Natural killer cell treated with Interleukin-12 subunit alpha and Interleukin-12 subunit beta and Interleukin-15 and Interleukin-18, amount 100 ng/mL, for 72 hours (primary cell): ENCODE data around the gene NUP50. TPM values are rescaled to one million over a fixed set of nuclear protein-coding genes. Genes with fewer than 3 reads are reported as not detected.
"Not testable (repeated sequence)": the region's sequence is repeated elsewhere in the genome, so short reads cannot be mapped to it uniquely, and the experiment has no call there.

ENCODE experiments used
- ATAC-seq, 2 donors: fragments of 150-1000 bp; cut with Tn5 transposase in 1 of 2; sonication (Bioruptor Pico), chemical (Tn5 transposase) in 1 of 2; 2 replicates each; pipeline ENCODE4 v1.10.0; 2021
- DNase-seq: peaks from one replicate; pipeline ENCODE4 v3.0.0; 2022; ENCODE audit warnings: low spot score
- H3K27ac Mint-ChIP-seq, 2 donors: 1 replicate in 1 of 2; 2 replicates in 1 of 2; pipeline ENCODE4 v1.8.0; 2022; ENCODE audit warnings: mixed read lengths in 2 of 2, mild to moderate bottlenecking in 1 of 2, moderate library complexity in 1 of 2
- H3K27me3 Mint-ChIP-seq, 2 donors: 1 replicate in 1 of 2; 2 replicates in 1 of 2; pipeline ENCODE4 v1.8.0; 2022; ENCODE audit warnings: mixed read lengths in 2 of 2
- H3K36me3 Mint-ChIP-seq: one replicate; pipeline ENCODE4 v1.8.0; 2022; ENCODE audit warnings: mixed read lengths
- H3K4me1 Mint-ChIP-seq, 2 donors: 1 replicate in 1 of 2; 2 replicates in 1 of 2; pipeline ENCODE4 v1.8.0; 2022; ENCODE audit warnings: low read depth in 2 of 2, mixed read lengths in 2 of 2, mild to moderate bottlenecking in 1 of 2
- H3K4me3 Mint-ChIP-seq: one replicate; pipeline ENCODE4 v1.8.0; 2022; ENCODE audit warnings: mixed read lengths
- H3K9me3 Mint-ChIP-seq: 2 replicates; pipeline ENCODE4 v1.8.0; 2022; ENCODE audit warnings: mixed read lengths
- total RNA-seq, 2 donors: library from RNA; stranded (reverse); gene quantifications; one replicate each; pipeline ENCODE4 v1.2.3, GENCODE V29; 2022

Gene NUP50
- total RNA-seq, 2 donors from 2014 or later = 124 to 185 TPM

- ATAC-seq, H3K36me3 Mint-ChIP-seq, DNase-seq, H3K27me3 Mint-ChIP-seq, H3K4me1 Mint-ChIP-seq, H3K4me3 Mint-ChIP-seq, H3K9me3 Mint-ChIP-seq: not testable (repeated sequence)
- H3K27ac Mint-ChIP-seq = peak overlapping the region in 1 of 2 donors; percentile 59
These were observed 28.0 kb downstream of the NUP50 start for GRCh38 chr22:45191746-45192145.

GRCh38 chr22:45192701-45193187 lies 29.0 kb downstream of the NUP50 start:
- Mint-ChIP-seq H3K4me1 (no peaks in the 10 kb centered on the region), H3K27me3 (no peaks in the 10 kb centered on the region), H3K27ac (no peak overlapping the region), H3K4me3 (no peak overlapping the region), H3K36me3 (no peaks in the 10 kb centered on the region), H3K9me3 (no peaks in the 10 kb centered on the region)
- ATAC-seq (no peak), DNase-seq (no peak)

DNA sequence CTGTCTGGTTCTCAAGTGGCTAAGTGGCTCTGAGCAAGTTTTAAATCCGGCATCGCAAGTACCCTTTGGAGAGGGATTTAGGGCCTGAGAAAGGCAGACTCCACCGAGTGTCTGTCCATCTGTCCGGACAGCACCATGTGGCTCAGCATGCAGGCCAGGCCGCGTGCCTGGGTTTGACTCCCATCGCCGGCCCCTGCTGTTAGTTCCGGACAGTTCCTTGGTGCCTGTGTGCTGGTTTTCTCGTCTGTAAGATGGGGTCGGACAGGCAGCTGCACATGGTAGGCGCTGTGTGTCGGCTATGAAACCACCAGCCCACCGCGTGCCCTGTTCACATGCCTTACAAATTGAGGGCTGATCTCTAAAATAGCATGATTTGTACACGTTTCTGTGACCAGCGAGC lies 31.0 kb downstream of the NUP50 start:
- Mint-ChIP-seq H3K4me3 (no peak overlapping the region), H3K4me1 (no peaks in the 10 kb centered on the region), H3K36me3 (no peaks in the 10 kb centered on the region), H3K27me3 (no peaks in the 10 kb centered on the region), H3K27ac (no peak overlapping the region), H3K9me3 (no peaks in the 10 kb centered on the region)
- ATAC-seq (no peak), DNase-seq (no peak)

- Mint-ChIP-seq H3K27ac (no peak overlapping the region), H3K36me3 (no peaks in the 10 kb centered on the region), H3K4me3 (no peak overlapping the region), H3K9me3 (no peaks in the 10 kb centered on the region), H3K27me3 (no peaks in the 10 kb centered on the region), H3K4me1 (peaks cover 0 to 2% of the 10 kb centered on the region in 2 donors)
- DNase-seq (no peak), ATAC-seq (no peak)
These were observed 31.9 kb downstream of the NUP50 start for GRCh38 chr22:45195616-45196015.

GRCh38 chr22:45196308-45196707 lies 32.6 kb downstream of the NUP50 start:
- no peaks in the 10 kb centered on the region for H3K9me3 Mint-ChIP-seq
- H3K27me3 Mint-ChIP-seq = no peaks in the 10 kb centered on the region
- no peak overlapping the region for H3K4me3 Mint-ChIP-seq
- ATAC-seq (no peak), DNase-seq (no peak)
- H3K4me1 Mint-ChIP-seq = peaks cover 0 to 2% of the 10 kb centered on the region in 2 donors
- H3K27ac Mint-ChIP-seq = no peak overlapping the region
- no peaks in the 10 kb centered on the region for H3K36me3 Mint-ChIP-seq

DNA sequence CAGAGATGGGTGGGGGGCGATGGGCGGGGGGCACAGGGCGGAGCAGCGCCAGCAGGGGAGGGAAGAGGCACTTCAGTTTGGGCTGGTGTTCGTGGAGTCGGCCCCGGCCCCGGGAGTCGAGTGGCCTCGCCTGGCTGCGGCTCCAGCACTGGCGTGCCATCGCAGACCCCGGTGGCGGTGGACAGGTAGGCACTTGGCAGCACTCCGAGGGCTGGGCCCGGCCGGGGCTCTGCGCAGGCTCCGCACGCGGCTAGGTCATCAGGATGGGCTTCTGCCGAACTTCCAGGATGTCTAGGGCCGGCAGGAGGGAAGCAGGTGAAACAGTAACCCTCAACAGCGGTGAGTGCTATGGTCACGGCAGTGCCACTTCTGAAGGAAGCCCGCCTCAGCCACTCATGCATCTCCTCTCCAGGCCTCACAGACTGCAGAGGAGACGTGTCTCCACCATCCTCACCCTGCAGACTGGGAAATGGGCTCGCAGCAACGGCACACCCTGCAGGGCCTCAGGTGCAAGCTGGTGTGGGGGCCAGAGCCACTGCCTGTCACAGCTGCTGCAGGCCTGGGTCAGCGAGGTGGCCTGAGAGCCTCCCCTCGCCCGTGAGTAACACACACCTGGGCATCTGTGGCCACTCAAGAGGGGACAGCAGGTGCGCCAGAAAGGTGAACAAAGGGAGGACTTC lies 33.3 kb downstream of the NUP50 start:
- ATAC-seq (no peak), DNase-seq (no peak)
- Mint-ChIP-seq H3K4me3 (no peak overlapping the region), H3K9me3 (no peaks in the 10 kb centered on the region), H3K4me1 (peaks cover 0 to 2% of the 10 kb centered on the region in 2 donors), H3K27ac (no peak overlapping the region), H3K27me3 (no peaks in the 10 kb centered on the region), H3K36me3 (no peaks in the 10 kb centered on the region)

DNA sequence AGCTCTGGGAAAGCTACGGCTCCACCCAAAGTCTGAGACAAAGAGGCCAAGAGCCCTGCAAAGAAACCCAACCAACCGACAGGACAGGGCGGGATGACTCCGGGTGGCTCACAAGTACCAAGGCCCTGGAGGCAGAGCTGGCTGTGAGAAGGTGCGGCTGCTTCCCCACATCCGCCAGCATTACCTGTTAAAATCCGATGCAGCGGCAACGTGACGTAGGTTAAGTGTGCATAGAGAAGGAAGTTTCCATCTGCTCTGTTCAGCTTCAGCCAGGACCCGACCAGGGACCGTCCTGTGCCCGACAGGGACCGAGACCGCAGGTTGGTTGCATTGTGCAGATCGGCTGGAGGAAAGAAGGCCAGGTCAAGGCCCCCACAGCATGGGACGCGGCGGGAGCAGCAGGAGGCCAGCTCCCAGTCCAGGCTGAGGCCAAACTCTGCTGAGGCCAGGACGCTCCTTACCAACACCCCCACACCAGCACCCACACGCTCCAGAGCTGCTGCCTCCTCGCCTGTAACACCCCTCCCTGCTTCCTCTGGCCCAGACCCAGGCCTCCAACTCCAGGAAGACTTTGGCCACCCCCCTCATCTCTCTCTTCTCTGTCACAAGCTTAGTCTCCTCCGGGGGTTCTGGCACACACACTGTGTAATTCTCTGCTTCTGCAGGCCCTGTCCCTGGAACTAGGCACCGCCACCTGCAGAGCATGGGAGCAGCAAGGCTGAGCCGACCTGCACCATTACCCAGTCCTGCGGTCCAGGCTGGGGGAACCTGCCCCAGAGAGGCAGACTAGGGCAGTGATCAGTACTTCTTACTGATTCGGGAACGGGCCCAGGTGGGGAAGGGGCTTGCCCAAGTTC lies 34.1 kb downstream of the NUP50 start:
- peaks cover 0 to 2% of the 10 kb centered on the region in 2 donors for H3K4me1 Mint-ChIP-seq
- ATAC-seq (peak in 1 of 2 donors; percentile 21), DNase-seq (no peak)
- H3K9me3 Mint-ChIP-seq = no peaks in the 10 kb centered on the region
- H3K27me3 Mint-ChIP-seq = no peaks in the 10 kb centered on the region
- H3K27ac Mint-ChIP-seq = no peak overlapping the region
- no peak overlapping the region for H3K4me3 Mint-ChIP-seq
- H3K36me3 Mint-ChIP-seq = no peaks in the 10 kb centered on the region

GRCh38 chr22:45198463-45198795 lies 34.7 kb downstream of the NUP50 start:
- DNase-seq = no peak
- Mint-ChIP-seq H3K27me3 (no peaks in the 10 kb centered on the region), H3K36me3 (no peaks in the 10 kb centered on the region), H3K4me1 (peaks cover 0 to 2% of the 10 kb centered on the region in 2 donors), H3K27ac (no peak overlapping the region), H3K4me3 (no peak overlapping the region), H3K9me3 (no peaks in the 10 kb centered on the region)
- no peak for ATAC-seq

- DNase-seq = no peak
- Mint-ChIP-seq H3K4me3 (no peak overlapping the region), H3K4me1 (peaks cover 0 to 2% of the 10 kb centered on the region in 2 donors), H3K36me3 (no peaks in the 10 kb centered on the region), H3K9me3 (no peaks in the 10 kb centered on the region), H3K27ac (no peak overlapping the region), H3K27me3 (no peaks in the 10 kb centered on the region)
- no peak for ATAC-seq
These were observed 36.0 kb downstream of the NUP50 start for GRCh38 chr22:45199723-45200122.

DNA sequence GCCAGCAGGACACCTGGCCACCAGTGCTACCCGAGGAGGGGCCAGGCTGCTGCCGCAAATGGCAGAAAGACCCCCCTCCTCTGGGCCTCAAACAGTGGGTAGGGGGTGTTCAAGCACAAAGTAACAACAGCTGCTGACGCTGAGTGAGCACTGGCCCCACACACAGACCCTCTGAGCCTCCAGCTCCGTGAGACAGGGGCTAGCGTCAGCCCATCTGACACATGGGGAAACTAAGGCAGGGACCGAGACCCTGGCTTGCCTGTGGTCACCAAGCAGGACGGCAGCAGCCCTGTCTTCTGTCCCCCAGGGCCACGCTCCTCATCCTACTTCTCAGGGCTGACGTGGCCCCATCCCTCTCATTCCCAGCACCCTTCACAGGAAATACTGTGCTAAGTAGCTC lies 36.5 kb downstream of the NUP50 start:
- ATAC-seq (no peak), DNase-seq (no peak)
- Mint-ChIP-seq H3K36me3 (no peaks in the 10 kb centered on the region), H3K4me3 (no peak overlapping the region), H3K27me3 (no peaks in the 10 kb centered on the region), H3K9me3 (no peaks in the 10 kb centered on the region), H3K4me1 (peaks cover 0 to 2% of the 10 kb centered on the region in 2 donors), H3K27ac (peak overlapping the region in 1 of 2 donors; percentile 43)

GRCh38 chr22:45200860-45201511 lies 37.3 kb downstream of the NUP50 start:
- no peak for ATAC-seq
- H3K27ac Mint-ChIP-seq = peak overlapping the region in 1 of 2 donors; percentile 43
- H3K36me3 Mint-ChIP-seq = no peaks in the 10 kb centered on the region
- DNase-seq = no peak
- H3K9me3 Mint-ChIP-seq = no peaks in the 10 kb centered on the region
- H3K27me3 Mint-ChIP-seq = no peaks in the 10 kb centered on the region
- peaks cover 0 to 5% of the 10 kb centered on the region in 2 donors for H3K4me1 Mint-ChIP-seq
- no peak overlapping the region for H3K4me3 Mint-ChIP-seq

- peaks cover 0 to 5% of the 10 kb centered on the region in 2 donors for H3K4me1 Mint-ChIP-seq
- H3K4me3 Mint-ChIP-seq = no peak overlapping the region
- no peaks in the 10 kb centered on the region for H3K9me3 Mint-ChIP-seq
- DNase-seq (no peak), ATAC-seq (no peak)
- no peaks in the 10 kb centered on the region for H3K36me3 Mint-ChIP-seq
- no peaks in the 10 kb centered on the region for H3K27me3 Mint-ChIP-seq
- H3K27ac Mint-ChIP-seq = no peak overlapping the region
These were observed 38.1 kb downstream of the NUP50 start for GRCh38 chr22:45201678-45202332.

GRCh38 chr22:45202333-45203149 lies 38.8 kb downstream of the NUP50 start:
- Mint-ChIP-seq H3K27ac (no peak overlapping the region), H3K36me3 (no peaks in the 10 kb centered on the region), H3K9me3 (no peaks in the 10 kb centered on the region), H3K4me3 (no peak overlapping the region), H3K4me1 (peaks cover 0 to 5% of the 10 kb centered on the region in 2 donors), H3K27me3 (no peaks in the 10 kb centered on the region)
- DNase-seq = no peak
- ATAC-seq = no peak
